ENCODE measurements around the gene TEX29.

Gene TEX29

DNA sequence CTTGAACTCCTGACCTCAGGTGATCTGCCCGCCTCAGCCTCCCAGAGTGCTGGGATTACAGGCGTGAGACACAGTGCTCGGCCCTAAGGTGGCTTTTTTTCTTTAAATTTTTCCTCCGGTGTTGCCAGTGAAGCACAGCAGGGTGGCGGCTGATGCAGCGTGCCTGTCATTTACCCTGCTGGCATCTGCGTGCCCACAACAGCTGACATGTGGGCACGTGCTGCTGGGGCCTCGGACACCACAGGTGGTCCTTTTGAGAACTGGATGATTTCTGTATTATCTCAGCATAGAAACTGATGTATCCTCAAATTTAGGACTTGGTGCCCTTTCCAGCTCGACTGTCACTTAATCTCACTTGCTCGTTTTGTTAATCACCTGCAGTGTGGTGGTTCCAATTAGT lies 31.2 kb upstream of the TEX29 start:
- TF ChIP-seq, protein P1, sequence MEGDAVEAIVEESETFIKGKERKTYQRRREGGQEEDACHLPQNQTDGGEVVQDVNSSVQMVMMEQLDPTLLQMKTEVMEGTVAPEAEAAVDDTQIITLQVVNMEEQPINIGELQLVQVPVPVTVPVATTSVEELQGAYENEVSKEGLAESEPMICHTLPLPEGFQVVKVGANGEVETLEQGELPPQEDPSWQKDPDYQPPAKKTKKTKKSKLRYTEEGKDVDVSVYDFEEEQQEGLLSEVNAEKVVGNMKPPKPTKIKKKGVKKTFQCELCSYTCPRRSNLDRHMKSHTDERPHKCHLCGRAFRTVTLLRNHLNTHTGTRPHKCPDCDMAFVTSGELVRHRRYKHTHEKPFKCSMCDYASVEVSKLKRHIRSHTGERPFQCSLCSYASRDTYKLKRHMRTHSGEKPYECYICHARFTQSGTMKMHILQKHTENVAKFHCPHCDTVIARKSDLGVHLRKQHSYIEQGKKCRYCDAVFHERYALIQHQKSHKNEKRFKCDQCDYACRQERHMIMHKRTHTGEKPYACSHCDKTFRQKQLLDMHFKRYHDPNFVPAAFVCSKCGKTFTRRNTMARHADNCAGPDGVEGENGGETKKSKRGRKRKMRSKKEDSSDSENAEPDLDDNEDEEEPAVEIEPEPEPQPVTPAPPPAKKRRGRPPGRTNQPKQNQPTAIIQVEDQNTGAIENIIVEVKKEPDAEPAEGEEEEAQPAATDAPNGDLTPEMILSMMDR (IDR thresholded peaks at IDR 0.05; ENCODE audit: extremely low read depth, missing control alignments) = no peak
- no peak for DNase-seq (ENCODE audit: low spot score)

DNA sequence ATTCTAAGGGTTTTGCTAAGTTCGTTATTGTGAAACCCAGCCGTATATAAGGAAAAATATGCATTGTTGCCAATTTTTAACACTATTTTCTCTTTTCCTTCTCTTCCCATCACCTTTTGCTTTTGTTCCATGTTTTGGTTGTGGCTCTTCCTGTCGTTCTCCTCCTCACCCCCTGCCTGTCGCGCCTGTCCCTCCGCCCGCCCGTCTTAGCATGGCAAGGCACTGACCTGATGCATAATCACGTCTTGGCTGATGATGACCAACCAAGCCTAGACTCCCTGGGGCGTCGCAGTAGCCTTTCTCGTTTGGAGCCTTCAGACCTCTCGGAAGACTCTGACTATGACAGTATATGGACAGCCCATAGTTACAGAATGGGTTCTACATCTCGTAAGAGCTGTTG lies 28.5 kb upstream of the TEX29 start:
- no peak for DNase-seq (ENCODE audit: low spot score)

DNA sequence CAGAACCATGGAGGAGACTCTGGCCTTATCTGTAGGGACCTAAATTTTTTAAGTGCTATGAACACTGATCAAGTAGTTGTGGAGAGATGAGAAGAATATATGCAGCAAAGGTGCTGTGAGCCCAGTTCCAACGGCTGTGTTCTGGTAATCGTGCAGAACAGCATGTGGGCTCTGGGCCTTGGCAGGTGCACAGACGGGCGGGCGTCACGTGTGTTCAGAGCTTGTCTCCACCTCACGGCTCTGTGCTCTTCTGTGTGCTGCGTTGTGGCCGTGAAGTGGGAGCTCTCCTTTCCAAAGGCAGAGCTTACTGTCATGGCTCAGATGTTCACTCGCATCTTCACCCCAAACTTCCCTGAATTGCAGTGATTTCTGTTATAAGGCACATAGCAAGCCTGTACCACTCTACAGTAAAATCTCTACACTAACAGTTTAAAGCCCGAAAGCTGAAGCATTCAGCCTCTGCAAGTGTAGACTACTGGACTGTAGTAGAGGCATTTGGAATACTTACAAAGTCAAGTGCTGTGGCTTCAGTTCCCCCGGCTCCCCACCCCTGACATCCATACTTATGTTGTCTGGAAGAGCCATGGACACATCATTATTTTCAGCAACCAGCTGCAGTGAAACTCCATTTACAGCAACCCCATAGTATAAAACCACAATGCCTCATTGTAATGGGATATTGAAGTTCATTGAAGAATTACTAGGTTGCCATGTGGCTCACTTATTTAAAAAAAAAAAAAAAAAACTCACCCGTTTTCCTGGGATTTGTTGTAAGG lies 27.5 kb upstream of the TEX29 start:
- no peak for DNase-seq (ENCODE audit: low spot score)
- TF ChIP-seq, protein P1 (IDR thresholded peaks at IDR 0.05; ENCODE audit: extremely low read depth, missing control alignments) = no peak

More for the DNA sequence above, 28.5 kb upstream of the TEX29 start:
- TF ChIP-seq, protein P1 (IDR thresholded peaks at IDR 0.05; ENCODE audit: extremely low read depth, missing control alignments) = no peak

DNA sequence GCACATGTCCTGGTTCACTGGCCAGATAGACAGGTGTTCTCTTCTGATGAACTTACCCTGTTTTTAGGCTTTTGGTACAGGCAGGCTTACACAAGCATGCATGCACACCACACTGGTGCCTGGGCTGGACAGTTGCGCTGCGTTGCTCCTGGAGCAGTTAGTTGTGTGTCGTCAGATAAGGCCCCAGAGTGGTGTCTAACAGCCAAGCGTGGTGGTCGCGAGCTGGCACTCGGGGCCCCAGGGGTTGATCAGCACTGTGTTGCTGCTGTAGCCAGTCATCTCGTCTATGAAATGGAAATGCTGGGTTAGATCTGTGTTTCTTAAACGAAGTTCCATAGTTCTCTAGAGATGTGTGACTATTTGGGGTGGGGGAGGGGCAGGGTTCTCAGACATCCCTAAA lies 24.6 kb upstream of the TEX29 start:
- TF ChIP-seq, protein P1 (IDR thresholded peaks at IDR 0.05; ENCODE audit: extremely low read depth, missing control alignments) = no peak
- no peak for DNase-seq (ENCODE audit: low spot score)

DNA sequence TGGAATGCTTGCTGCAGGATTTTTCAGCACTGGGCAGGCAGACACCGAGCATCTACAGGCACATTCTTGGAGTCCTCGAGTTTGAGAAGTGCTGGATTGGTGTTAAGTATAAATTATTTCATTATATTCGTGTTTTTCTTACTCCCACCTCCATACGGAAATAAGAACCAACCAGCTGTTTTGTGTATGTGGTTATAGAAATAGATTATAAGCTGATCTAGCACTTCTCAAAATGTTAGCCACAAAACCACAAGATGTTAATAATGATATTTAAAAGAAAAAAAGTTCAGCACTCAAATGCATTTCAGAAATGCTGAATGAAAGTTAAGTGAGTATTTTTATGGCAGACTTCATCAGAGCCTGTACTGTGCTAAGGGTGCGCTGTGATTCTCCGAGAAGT lies 24.0 kb upstream of the TEX29 start:
- DNase-seq (ENCODE audit: low spot score) = no peak
- TF ChIP-seq, protein P1 (IDR thresholded peaks at IDR 0.05; ENCODE audit: extremely low read depth, missing control alignments) = no peak

DNA sequence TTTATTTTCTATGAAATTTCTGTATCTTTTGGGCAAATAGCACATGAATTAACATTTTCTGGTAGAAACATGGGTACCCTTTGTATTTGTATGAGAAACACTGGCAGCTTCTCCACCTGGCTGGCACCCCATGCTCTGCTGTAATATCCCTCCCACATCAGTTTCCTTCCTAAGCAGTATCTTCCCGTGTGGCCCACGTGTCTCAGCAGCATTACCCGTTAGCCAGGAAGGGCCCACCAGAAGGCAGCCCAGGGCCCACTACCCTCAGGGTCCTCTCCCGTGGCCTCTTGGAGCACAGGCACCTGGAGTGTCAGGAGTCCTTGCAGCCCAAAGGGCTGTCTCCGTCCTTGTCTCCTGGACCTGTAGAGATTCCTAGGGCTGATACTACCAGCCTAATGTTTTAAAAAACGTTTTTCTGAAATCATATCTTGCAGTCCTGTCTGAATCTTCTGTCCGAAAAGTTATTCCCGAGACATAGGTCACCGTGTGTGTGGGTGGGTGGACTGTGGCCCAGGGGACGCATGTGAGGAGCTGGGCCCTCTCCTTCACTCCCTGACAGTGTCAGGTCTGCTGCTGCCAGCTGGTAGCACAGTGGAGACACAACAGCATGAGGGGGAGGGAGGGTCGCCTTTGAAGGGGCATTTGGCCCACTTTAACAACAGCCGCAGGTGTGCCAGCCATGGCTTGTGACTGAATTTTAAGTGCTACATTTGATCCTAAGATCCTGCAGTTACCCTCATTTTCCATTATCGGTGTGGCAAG lies 22.0 kb upstream of the TEX29 start:
- TF ChIP-seq, protein P1 (IDR thresholded peaks at IDR 0.05; ENCODE audit: extremely low read depth, missing control alignments) = no peak
- DNase-seq (ENCODE audit: low spot score) = no peak

DNA sequence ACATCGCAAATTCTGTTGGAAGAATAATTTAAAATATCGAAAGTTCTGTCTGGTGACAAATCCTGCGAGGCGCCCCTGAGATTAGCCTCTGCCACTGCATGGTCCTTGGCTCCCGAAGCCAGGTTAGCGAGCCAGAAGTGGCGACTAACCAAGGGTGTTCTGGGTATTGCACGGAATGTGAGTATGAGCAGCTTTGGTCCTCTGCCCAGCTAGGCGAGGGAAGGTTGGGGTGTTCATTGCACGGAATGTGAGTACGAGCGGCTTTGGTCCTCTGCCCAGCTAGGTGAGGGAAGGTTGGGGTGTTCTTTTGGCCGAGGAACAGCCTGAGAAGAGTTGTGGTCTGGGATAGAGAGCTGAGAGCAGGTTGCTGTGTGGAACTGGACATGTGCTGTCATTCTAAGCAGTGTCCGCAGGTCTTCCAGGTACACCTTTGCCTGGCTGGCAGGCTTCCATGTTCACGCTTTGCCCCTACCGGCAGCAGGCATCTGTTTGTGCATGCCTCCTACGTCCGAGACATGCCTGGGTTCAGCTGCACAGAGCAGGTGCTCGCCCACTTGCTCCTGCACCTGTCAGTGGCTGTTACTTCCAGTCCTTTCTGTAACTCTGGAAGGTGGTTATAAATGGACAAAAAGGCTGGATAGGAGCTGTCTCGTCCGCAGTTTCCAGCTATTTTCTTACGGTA lies 18.3 kb upstream of the TEX29 start:
- TF ChIP-seq, protein P1 (IDR thresholded peaks at IDR 0.05; ENCODE audit: extremely low read depth, missing control alignments) = no peak
- DNase-seq (ENCODE audit: low spot score) = no peak

Measured in GM20000 (cell line).